DND-41 (cell line): ENCODE measurements around the gene PPP1R14B.

Experiments used
- EZH2 ChIP-seq: IDR thresholded peaks from 3 replicates; pipeline ENCODE4 v1.6.1; 2012; ENCODE audit warnings: borderline replicate concordance, low read depth, mild to moderate bottlenecking, moderate library complexity, low read length, inconsistent platforms; ENCODE audit not compliant: severe bottlenecking
- TF ChIP-seq, protein P1 (sequence below): IDR thresholded peaks from 2 replicates; pipeline ENCODE4 v1.5.1; 2012; ENCODE audit warnings: borderline replicate concordance, low read length, moderate library complexity, mild to moderate bottlenecking; ENCODE audit not compliant: poor library complexity, severe bottlenecking; ENCODE audit errors: extremely low read depth

DNA sequence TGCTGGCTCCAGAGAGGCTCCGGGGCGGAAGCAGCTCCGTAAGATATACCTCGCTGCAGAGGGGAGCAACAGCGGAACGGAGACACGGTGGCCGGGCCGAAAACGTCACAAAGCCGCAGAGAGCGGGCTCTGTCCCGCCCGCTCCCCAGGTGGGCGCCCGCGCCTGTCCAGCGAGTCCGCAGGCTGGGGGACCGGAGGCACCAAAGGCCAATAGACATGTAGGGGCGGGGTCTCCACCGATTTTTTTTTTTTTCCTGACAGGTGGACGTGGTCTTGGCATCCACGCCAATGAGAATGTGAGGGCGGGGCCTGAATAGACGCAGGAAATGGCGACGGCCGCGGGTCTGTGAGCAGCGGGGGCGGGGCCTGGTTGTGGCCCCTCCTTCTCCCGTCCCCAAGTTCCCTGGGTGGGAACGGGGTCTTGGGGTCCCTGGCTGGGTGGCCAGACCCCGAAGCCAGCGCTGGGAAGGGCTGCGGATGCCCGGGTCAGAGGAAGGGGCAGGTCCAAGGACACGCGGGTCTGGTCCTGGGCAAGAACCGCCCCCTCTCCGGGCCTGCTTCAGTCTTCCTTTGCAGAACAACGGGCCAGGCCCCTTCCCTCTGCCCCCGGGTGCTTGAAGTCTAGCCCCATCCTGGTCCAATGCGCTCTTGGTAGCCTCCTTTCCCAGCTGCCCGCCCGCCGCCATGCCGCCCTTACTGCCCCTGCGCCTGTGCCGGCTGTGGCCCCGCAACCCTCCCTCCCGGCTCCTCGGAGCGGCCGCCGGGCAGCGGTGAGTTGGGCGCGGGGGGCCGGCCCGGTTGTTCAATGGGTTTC is 16.4 kb downstream of the PPP1R14B start, which contains the start of gene DNAJC4:
- TF ChIP-seq, protein P1, sequence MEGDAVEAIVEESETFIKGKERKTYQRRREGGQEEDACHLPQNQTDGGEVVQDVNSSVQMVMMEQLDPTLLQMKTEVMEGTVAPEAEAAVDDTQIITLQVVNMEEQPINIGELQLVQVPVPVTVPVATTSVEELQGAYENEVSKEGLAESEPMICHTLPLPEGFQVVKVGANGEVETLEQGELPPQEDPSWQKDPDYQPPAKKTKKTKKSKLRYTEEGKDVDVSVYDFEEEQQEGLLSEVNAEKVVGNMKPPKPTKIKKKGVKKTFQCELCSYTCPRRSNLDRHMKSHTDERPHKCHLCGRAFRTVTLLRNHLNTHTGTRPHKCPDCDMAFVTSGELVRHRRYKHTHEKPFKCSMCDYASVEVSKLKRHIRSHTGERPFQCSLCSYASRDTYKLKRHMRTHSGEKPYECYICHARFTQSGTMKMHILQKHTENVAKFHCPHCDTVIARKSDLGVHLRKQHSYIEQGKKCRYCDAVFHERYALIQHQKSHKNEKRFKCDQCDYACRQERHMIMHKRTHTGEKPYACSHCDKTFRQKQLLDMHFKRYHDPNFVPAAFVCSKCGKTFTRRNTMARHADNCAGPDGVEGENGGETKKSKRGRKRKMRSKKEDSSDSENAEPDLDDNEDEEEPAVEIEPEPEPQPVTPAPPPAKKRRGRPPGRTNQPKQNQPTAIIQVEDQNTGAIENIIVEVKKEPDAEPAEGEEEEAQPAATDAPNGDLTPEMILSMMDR = no peak
- TF ChIP-seq EZH2 = no peak
